Glomerular visceral epithelial cell (primary cell): ENCODE data around the gene ZP3.
"Not testable (repeated sequence)": the region's sequence is repeated elsewhere in the genome, so short reads cannot be mapped to it uniquely, and the experiment has no call there.

Experiments used
- DNase-seq: peaks from one replicate; pipeline ENCODE4 v3.0.0-alpha.2; 2016; ENCODE audit errors: extremely low spot score

The ZP3 gene

DNA sequence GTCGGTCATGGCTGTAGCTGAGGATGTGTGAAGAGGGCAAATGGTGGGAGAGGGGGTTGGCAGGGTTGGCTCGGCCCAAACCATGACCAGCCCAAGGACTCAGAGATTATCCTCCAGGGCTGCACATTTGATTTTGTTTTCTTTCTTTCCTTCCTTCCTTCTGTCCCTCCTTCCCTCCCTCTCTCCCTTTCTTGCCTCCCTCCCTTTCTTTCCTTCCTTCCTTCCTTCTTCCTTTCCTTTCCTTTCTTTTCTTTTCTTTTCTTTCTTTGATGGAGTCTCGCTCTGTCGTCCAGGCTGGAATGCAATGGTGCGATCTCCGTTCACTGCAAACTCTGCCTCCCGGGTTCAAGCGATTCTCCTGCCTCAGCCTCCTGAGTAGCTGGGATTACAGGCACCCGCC is 19.0 kb upstream of the ZP3 start:
- DNase-seq: no peak

DNA sequence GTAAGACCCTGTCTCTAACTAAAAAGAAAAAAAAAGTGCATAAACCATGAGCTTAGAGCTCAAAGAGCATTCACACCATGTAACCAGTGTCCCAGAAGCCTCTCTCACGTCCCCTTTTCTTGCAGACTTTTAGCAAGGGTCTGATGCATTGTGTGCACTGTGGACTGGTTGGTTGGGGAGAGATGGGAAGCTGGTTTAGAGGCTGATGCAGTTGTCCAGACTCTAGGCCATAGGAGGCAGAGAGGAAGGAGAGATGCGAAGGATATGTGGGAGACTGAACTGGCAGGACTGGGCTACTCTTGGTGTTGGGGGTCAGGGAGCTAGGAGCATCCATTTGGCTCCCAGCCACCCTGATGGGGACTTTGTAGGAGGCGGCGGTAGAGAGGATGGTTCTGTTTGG is 17.0 kb upstream of the ZP3 start:
- no peak for DNase-seq

DNA sequence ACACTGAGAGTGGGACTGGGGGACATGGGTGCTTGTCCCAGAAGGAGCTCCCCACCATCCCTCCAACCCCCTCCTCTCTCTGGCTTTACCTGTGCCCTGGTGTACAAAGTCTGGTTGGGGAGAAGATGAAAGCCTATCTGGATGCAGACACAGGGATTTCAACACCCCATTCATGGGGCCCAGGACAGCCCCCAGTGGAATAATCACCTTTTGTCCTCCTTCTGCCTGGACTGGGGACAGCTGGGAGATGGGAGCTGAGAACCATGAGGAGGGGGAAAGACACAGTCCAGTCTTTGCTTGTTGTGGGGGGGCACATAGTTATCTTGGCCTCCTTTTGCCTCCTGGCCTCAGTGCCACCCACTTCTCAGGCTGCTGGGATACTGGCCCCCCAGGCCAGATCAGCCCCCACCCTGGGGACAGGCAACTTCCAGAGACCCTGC is 16.6 kb upstream of the ZP3 start:
- no peak for DNase-seq

DNA sequence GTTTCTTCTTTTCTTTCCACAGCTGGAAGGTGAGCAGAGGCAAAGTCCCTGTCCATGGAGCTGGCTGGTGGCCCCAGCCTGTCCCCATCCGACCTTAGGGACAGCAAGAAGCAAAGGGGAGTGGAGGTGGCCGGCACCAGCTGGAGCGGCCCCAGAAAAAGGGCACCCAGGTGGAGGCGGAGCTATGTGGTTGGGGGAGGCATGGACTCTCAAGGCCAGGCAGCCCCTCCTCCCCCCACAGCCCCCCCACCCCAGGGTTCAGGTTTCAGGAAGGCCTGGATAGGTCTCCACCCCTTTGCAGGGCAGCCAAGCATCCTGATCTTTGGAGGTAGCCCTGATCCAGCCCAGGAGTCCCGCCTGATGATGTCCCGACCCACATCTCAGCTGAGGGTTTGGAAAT is 15.2 kb upstream of the ZP3 start, which contains the start of gene SSC4D:
TSS of gene SSC4D (minus strand) at position 161 of the 400 bp plus-strand sequence. CDS start 5,258 bp downstream, outside the sequence.
- DNase-seq: peak; percentile 13

DNA sequence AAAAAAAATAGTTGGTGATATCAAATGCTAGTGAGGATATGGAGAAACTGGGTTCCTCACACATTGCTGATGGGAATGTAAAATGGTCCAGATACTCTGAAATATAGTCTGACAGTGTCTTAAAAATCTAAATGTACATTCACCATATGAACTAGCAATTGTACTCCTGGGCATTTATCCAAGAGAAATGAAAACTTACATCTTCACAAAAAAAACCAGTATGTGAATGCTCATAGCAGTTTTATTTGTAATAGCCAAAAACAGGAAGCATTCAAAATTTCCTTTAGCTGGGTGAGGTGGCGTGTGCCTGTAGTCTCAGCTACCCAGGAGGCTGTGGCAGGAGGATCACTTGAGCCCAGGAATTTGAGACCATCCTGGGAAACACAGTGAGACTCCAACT is 13.1 kb upstream of the ZP3 start:
- no peak for DNase-seq

DNA sequence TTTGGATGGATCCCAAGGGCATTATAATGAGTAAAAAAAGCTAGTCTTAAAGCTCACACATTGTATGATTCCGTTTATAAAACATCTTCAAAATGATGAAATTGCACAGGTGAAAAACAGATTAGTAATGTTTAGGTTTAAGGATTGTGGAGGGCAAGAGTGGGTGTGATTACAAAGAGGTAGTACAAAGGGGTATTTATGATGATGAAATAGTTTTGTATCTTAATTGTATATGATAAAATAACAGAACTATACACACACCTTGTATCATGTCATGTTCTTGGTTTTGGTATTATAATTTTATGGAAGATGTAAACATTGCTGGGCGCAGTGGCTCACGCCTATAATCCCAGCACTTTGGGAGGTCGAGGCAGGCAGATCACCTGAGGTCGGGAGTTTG is 12.5 kb upstream of the ZP3 start:
- DNase-seq: no peak

DNA sequence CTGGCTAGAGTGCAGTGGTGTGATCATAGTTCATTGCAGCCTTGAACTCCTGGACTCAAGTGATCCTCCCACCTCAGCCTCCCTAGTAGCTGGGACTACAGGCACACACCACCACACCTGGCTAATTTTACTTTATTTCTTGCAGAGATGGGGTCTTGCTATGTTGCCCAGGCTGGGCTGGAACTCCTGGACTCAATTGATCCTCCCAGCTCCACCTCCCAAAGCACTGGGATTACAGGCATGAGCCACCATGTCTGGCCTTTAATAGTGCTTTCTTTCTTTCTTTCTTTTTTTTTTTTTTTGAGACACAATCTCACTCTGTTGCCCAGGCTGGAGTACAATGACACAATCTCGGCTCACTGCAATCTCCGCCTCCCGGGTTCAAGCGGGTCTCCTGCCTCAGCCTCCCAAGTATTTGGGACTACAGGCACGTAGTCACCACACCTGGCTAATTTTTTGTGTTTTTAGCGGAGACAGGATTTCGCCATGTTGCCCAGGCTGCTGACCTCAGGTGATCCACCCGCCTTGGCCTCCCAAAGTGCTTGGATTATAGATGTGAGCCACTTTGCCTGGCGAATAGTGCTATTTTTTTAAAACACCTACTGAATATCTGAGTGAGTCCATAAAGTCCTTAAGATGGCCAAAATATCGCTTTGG is 7.0 kb upstream of the ZP3 start:
- not testable (repeated sequence) for DNase-seq

DNA sequence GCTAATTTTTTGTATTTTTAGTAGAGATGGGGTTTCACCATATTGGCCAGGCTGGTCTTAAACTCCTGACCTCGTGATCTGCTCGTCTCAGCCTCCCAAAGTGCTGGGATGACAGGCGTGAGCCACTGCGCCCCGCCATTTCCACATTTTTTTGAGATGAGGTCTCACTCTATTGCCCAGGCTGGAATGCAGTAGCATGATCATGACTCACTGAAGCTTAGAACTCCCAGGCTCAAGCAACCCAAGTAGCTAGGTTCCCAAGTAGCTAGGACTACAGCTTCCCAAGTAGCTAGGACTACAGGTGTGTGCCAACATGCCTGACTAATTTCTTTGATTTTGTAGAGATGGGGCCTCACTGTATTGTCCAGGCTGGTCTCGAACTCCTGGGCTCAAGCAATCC is 3.7 kb upstream of the ZP3 start:
- DNase-seq: peak; percentile 98

DNA sequence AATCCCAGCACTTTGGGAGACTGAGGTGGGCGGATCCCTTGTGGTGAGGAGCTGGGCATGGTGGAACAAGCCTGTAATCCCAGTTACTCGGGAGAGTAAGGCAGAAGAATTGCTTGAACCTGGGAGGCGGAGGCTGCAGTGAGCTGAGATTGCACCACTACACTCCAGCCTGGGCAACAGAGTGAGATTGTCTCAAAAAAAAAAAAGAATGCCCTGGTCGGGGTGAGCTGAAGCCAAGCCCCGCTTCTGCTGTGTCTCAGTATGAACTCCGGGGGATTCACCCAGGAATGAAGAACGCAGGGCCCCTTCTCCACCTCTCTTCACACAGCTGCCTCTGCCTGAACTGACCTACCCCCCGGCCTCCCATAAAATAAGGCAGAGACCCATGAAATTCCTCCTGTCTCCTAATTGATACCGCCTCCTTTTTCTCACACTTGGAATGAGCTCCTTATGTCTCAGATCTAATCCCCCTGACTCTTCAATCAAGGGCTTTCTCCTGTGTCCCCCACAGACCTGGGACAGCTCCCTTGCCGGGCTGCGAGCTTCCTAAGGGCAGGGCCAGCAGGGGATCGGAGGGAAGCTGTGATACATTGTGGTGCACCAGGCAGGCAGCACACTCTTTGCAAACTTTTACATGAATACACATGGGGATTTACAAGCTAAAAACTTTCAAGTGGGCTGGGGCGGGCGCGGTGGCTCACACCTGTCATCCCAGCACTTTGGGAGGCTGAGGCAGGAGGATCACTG is 911 bp upstream of the ZP3 start:
- DNase-seq: peak; percentile 89

DNA sequence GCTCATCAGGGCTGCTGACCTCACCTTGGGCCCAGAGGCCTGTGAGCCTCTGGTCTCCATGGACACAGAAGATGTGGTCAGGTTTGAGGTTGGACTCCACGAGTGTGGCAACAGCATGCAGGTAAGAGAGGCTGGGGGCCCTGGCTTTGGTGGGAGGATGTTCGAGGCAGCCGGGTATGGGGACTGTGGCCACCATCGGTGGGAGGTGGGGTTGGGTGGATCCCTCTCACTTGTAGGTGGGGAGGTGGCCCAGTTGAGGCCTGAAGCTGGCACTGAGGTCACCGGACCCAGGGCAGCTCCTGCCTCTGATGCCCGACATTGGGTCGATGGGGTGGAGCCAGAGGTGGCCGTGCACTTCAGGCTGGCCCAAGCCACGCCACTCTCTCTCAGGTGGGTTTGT is 406 bp downstream of the ZP3 start:
- DNase-seq: peak; percentile 32

DNA sequence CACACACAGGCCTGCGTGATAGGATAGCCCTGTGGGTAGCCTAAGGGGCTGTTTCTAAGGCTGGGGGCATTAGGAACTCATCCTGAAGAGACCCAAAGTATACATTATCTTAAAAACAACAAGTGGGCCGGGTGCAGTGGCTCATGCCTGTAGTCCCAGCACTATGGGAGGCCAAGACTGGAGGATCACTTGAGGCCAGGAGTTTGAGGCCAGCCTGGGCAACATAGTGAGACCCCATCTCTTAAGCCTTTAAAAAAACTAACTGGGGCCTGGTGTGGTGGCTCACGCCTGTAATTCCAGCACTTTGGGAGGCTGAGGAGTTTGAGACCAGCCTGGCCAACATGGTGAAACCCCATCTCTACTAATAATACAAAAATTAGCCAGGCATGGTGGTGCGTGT is 808 bp downstream of the ZP3 start:
- DNase-seq: not testable (repeated sequence)

DNA sequence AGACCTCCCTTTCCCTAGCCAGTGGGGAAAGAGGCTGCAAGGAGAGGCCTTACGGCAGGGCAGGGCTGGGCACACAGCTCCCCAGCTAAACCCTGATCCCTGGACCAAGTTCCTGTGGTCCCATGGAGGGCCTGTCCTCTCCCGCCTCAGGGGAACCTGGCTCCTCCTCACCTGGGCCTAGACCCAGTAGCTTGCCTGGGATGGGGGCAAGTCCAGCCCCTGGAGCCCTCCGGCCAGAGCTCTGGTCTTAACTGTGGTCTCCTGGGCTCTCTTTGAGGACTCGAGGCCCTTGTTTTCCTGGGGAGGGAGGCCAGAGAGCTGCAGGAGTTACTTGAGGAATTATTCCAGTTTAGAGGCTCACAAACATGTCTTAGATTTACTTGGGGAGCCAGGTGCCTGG is 1.5 kb downstream of the ZP3 start:
- DNase-seq: no peak

DNA sequence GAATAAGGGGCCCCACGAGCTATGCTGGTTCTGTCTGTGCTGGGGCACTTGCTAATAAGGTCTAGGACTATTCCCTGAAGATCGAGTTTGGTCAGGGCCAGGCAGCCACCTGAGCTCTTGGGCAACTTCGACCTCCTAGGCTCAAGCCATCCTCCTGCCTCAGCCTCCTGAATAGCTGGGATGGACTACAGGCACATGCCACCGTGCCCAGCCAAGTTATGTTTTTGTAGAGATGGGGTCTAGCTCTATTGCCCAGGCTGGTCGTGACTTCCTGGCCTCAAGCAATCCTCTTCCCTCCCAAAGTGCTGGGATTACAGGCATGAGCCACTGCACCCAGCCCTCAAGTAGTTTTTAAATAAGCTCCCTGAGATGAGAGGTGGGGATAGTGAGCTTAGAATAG is 2.9 kb downstream of the ZP3 start:
- DNase-seq: no peak

DNA sequence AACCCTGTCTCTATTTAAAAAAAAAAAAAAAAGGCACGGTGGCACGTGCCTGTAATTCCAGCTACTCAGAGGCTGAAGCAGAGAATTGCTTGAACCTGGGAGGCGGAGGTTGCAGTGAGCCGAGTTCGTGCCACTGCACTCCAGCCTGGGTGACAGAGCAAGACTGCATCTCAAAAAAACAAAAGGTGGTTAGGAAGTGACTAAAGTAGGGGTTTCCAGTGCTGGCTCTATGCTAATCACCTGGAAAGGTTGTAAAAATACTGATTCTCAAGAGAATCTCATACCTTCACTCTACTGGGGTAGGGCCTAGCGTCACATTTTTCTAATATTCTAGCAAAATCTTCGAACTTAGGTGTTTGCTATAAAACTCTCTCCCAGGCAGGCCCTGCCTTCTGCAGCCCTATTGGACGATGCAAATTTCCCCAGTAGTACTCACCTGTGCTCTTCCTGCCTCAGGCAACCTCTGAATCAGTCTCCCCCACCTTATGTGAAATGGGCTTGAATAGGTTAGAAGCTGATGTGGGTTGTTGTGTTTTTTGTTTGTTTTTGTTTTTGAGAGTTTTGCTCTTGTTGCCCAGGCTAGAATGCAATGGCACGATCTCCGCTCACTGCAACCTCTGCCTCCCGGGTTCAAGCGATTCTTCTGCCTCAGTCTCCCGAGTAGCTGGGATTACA is 3.5 kb downstream of the ZP3 start:
- no peak for DNase-seq

DNA sequence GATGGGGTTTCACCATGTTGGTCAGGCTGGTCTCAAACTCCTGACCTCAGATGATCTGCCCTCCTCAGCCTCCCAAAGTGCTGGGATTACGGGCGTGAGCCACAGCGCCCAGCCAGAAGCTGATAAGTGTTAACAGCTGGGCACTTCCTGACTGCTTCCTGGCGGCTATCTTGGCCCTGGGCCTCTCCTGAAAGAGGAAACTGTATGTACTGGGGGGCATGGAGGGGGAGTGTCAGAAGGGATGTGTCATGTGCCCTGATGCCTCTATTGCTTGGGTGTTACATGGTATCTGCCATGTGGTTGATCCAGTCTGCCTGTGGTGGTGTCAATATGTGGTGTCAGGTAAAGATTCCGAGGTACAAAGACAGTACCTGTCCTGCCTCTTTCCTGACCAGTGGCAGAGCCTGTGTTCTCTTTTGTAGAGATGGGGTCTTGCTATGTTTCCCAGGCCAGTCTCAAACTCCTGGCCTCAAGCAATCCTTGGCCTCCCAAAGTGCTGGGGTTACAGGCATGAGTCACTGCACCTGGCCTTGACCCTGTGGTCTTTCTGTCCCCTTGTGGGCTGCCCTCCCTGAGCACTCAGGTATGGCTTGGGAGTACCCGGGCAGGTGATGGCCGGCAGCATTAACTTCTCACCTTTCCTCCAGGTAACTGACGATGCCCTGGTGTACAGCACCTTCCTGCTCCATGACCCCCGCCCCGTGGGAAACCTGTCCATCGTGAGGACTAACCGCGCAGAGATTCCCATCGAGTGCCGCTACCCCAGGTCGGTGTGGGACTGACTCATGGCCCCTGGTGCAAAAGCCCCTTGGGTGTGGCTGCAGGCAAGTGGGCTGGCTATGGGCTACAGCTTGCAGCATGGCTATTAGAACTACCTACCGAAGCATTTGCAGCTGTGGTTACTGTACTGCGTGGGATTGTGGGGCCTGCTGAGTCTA is 4.4 kb downstream of the ZP3 start:
- DNase-seq: peak; percentile 24

DNA sequence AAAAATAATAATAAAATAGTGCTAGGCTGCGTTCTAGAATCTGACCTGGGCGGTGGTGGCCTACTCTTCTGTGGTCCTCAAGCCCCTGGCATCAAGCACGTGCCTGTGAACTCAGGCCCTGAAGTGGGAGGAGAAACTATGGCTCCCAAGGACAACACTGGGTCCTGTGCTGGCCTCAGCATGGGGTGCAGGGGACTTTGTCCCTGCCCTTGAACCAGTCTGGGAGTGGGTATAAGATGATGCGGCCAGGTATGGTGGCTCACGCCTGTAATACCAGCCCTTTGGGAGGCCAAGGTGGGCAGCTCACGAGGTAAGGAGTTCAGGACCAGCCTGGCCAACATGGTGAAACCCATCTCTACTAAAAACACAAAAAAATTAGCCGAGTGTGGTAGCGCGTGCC is 5.5 kb downstream of the ZP3 start:
- no peak for DNase-seq

DNA sequence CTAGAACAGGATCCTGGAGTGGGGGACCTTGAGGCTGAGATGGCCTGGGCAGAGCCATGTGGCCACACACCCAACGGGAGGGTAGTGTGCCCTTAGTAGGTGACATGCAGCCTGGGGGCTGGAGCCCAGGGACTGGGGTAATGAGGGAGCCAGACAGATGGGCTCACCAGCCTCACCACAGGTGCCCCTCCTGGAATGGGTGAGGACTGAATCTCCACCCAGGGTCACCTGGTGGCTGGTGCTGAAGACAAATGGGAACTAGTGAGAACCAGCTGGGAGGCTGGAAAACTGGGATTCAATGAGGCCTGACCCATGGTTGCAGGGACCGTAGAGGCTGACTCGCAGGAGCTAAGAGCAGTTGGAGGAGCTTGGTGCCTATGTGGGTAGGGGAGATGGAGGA is 6.1 kb downstream of the ZP3 start:
- no peak for DNase-seq

DNA sequence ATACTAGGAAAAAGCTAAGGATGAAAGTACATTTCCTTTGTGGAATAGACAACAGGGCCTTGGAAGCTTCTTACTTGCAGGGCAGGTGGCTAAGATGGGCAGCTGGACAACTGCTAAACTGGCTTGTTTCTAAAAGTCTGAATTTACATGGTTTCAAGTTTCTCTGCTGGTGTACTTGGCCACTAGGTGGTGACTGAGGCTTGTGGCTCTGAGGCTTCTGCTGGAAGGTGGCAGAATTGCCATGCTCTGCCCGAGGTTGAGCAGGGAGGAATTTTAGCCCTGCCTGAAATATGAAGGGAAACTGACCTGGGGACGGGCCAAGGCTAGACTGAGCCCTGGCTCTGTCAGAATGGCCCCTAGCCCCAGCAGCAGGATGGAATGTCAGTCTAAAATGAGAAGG is 13.1 kb downstream of the ZP3 start:
- DNase-seq: peak; percentile 86

DNA sequence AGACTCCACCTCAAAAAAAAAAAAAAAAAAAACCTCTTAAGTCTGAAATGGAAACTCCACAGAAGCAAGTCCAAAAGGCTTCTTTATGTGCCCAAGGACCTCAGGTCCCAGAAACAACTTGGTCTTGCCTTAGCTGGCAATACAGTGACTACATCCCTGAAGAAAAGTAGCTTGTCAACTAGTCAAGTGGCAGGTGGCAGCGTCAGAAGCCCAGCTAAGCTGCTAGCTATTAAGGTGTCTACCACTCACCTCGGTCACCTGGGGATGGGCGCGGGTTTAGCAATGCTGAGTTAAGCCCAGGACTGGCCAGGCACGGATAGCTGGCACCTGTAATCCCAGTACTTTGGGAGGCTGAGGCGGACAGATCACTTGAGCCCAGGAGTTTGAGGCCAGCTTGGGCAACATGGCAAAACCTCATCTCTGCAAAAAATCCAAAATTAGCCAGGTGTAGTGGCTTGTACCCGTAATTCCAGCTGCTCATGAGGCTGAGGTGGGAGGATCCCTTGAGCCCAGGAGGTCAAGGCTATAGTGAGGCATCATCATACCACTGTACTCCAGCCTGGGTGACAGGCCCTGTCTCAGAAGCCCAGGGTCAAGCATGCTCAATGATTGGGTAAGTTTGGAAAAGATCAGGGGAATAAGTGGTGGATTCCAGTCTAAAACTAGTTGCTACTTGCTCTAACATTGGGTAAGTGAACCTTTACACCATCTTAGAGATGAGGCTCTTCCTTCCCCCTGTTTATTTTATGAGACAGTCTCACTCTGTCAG is 14.6 kb downstream of the ZP3 start:
- not testable (repeated sequence) for DNase-seq

DNA sequence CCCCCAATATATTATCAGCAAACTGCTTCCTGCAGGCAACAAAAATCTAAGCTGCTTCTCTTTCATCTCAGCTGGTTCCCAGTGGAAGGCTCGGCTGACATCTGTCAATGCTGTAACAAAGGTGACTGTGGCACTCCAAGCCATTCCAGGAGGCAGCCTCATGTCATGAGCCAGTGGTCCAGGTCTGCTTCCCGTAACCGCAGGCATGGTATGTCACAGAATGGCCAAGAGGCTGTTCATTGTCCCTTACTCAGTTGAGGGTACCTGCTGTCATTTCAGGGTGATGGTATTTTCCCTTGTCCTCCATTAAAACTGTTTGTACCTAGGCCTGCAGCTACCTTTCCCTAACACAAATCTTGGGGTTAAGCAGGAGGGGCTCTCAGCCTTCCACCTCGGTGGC is 15.7 kb downstream of the ZP3 start:
- not testable (repeated sequence) for DNase-seq

DNA sequence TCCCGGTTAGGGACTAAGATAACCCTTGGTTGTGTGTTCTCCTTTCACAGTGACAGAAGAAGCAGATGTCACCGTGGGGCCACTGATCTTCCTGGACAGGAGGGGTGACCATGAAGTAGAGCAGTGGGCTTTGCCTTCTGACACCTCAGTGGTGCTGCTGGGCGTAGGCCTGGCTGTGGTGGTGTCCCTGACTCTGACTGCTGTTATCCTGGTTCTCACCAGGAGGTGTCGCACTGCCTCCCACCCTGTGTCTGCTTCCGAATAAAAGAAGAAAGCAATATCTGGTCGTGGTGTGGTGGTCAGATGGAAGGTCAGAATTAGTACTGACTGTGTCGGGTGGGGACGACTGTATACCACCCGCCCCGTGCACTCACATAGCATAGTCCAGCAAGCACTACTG is 17.0 kb downstream of the ZP3 start:
- not testable (repeated sequence) for DNase-seq
